Measurements from ENCODE around the gene DYRK3.

DYRK3 gene

GRCh38 chr1:206658981-206659273 is 23.6 kb downstream of the DYRK3 start:
- DNase-seq (ENCODE audit: low read depth in 1 of 2, low spot score in 1 of 2), result no peak

- DNase-seq (ENCODE audit: low read depth in 1 of 2, low spot score in 1 of 2), result no peak
Measured at GRCh38 chr1:206660136-206660535, 24.8 kb downstream of the DYRK3 start.

GRCh38 chr1:206661161-206661820 is 26.0 kb downstream of the DYRK3 start:
- DNase-seq (ENCODE audit: low read depth in 1 of 2, low spot score in 1 of 2), result no peak

- no peak for DNase-seq (ENCODE audit: low read depth in 1 of 2, low spot score in 1 of 2)
Measured at GRCh38 chr1:206662396-206663092, 27.2 kb downstream of the DYRK3 start.

GRCh38 chr1:206663362-206663761 is 28.0 kb downstream of the DYRK3 start:
- DNase-seq (ENCODE audit: low read depth in 1 of 2, low spot score in 1 of 2), result no peak

- DNase-seq (ENCODE audit: low read depth in 1 of 2, low spot score in 1 of 2), result peak; percentile 39 to 48
Measured at GRCh38 chr1:206663832-206664652, 28.7 kb downstream of the DYRK3 start.

GRCh38 chr1:206664740-206665139 is 29.4 kb downstream of the DYRK3 start:
- DNase-seq (ENCODE audit: low read depth in 1 of 2, low spot score in 1 of 2), result no peak

- no peak for DNase-seq (ENCODE audit: low read depth in 1 of 2, low spot score in 1 of 2)
Measured at GRCh38 chr1:206666031-206666561, 30.8 kb downstream of the DYRK3 start.

GRCh38 chr1:206666954-206667665 is 31.8 kb downstream of the DYRK3 start:
- DNase-seq (ENCODE audit: low read depth in 1 of 2, low spot score in 1 of 2), result no peak

GRCh38 chr1:206668351-206668750 is 33.0 kb downstream of the DYRK3 start:
- DNase-seq (ENCODE audit: low read depth in 1 of 2, low spot score in 1 of 2), result no peak

- DNase-seq (ENCODE audit: low read depth in 1 of 2, low spot score in 1 of 2), result no peak
Measured at GRCh38 chr1:206668874-206669410, 33.6 kb downstream of the DYRK3 start.

GRCh38 chr1:206672011-206672688 is 36.8 kb downstream of the DYRK3 start:
- no peak for DNase-seq (ENCODE audit: low read depth in 1 of 2, low spot score in 1 of 2)

- DNase-seq (ENCODE audit: low read depth in 1 of 2, low spot score in 1 of 2), result no peak
Measured at GRCh38 chr1:206672844-206673758, 37.8 kb downstream of the DYRK3 start.

- DNase-seq (ENCODE audit: low read depth in 1 of 2, low spot score in 1 of 2), result no peak
Measured at GRCh38 chr1:206674236-206674635, 38.9 kb downstream of the DYRK3 start.

- no peak for DNase-seq (ENCODE audit: low read depth in 1 of 2, low spot score in 1 of 2)
Measured at GRCh38 chr1:206674745-206675175, 39.4 kb downstream of the DYRK3 start.

GRCh38 chr1:206676499-206676898 is 41.2 kb downstream of the DYRK3 start:
- no peak for DNase-seq (ENCODE audit: low read depth in 1 of 2, low spot score in 1 of 2)

GRCh38 chr1:206678490-206678889 is 43.2 kb downstream of the DYRK3 start:
- DNase-seq (ENCODE audit: low read depth in 1 of 2, low spot score in 1 of 2), result no peak

GRCh38 chr1:206679738-206680211 is 44.4 kb downstream of the DYRK3 start:
- no peak for DNase-seq (ENCODE audit: low read depth in 1 of 2, low spot score in 1 of 2)

- DNase-seq (ENCODE audit: low read depth in 1 of 2, low spot score in 1 of 2), result no peak
Measured at GRCh38 chr1:206680279-206680678, 44.9 kb downstream of the DYRK3 start.
